ENCODE data around the gene C1orf52. TPM values are rescaled to one million over a fixed set of nuclear protein-coding genes. Genes with fewer than 3 reads are reported as not detected.

Gene C1orf52
- total RNA-seq, 1 donor from 2014 or later = 53.7 TPM

GRCh38 chr1:85303440-85304162 is 44.1 kb upstream of the C1orf52 start:
- no peaks in the 10 kb centered on the region for H3K36me3 Mint-ChIP-seq (ENCODE audit: unreplicated experiment)
- H3K27me3 Mint-ChIP-seq (ENCODE audit: unreplicated experiment) = no peaks in the 10 kb centered on the region
- no peaks in the 10 kb centered on the region for H3K9me3 Mint-ChIP-seq (ENCODE audit: unreplicated experiment)
- no peaks in the 10 kb centered on the region for H3K4me1 Mint-ChIP-seq (ENCODE audit: low read depth, unreplicated experiment)
- H3K4me3 Mint-ChIP-seq (ENCODE audit: unreplicated experiment) = no peak overlapping the region
- H3K27ac Mint-ChIP-seq (ENCODE audit: unreplicated experiment) = no peak overlapping the region
- TF ChIP-seq CTCF (IDR thresholded peaks at IDR 0.05; ENCODE audit: partially characterized antibody, unreplicated experiment) = no peak
- no peak for DNase-seq

GRCh38 chr1:85300140-85300539 is 40.7 kb upstream of the C1orf52 start:
- Mint-ChIP-seq H3K4me3 (ENCODE audit: unreplicated experiment) (no peak overlapping the region), H3K4me1 (ENCODE audit: low read depth, unreplicated experiment) (peaks cover 3% of the 10 kb centered on the region), H3K27ac (ENCODE audit: unreplicated experiment) (no peak overlapping the region), H3K36me3 (ENCODE audit: unreplicated experiment) (no peaks in the 10 kb centered on the region), H3K9me3 (ENCODE audit: unreplicated experiment) (no peaks in the 10 kb centered on the region), H3K27me3 (ENCODE audit: unreplicated experiment) (no peaks in the 10 kb centered on the region)
- TF ChIP-seq CTCF (IDR thresholded peaks at IDR 0.05; ENCODE audit: partially characterized antibody, unreplicated experiment) = no peak
- no peak for DNase-seq

- no peaks in the 10 kb centered on the region for H3K27me3 Mint-ChIP-seq (ENCODE audit: unreplicated experiment)
- TF ChIP-seq CTCF (IDR thresholded peaks at IDR 0.05; ENCODE audit: partially characterized antibody, unreplicated experiment) = no peak
- H3K4me1 Mint-ChIP-seq (ENCODE audit: low read depth, unreplicated experiment) = peaks cover 3% of the 10 kb centered on the region
- no peak overlapping the region for H3K27ac Mint-ChIP-seq (ENCODE audit: unreplicated experiment)
- DNase-seq = no peak
- no peak overlapping the region for H3K4me3 Mint-ChIP-seq (ENCODE audit: unreplicated experiment)
- no peaks in the 10 kb centered on the region for H3K9me3 Mint-ChIP-seq (ENCODE audit: unreplicated experiment)
- H3K36me3 Mint-ChIP-seq (ENCODE audit: unreplicated experiment) = no peaks in the 10 kb centered on the region
Observed at GRCh38 chr1:85297855-85298629, 38.6 kb upstream of the C1orf52 start.

- Mint-ChIP-seq H3K27ac (ENCODE audit: unreplicated experiment) (no peak overlapping the region), H3K4me1 (ENCODE audit: low read depth, unreplicated experiment) (peaks cover 3% of the 10 kb centered on the region), H3K36me3 (ENCODE audit: unreplicated experiment) (no peaks in the 10 kb centered on the region), H3K4me3 (ENCODE audit: unreplicated experiment) (no peak overlapping the region), H3K27me3 (ENCODE audit: unreplicated experiment) (no peaks in the 10 kb centered on the region), H3K9me3 (ENCODE audit: unreplicated experiment) (no peaks in the 10 kb centered on the region)
- no peak for DNase-seq
- TF ChIP-seq CTCF (IDR thresholded peaks at IDR 0.05; ENCODE audit: partially characterized antibody, unreplicated experiment) = no peak
Observed at GRCh38 chr1:85297538-85297854, 38.0 kb upstream of the C1orf52 start.

- no peak overlapping the region for H3K4me3 Mint-ChIP-seq (ENCODE audit: unreplicated experiment)
- no peak for TF ChIP-seq CTCF (IDR thresholded peaks at IDR 0.05; ENCODE audit: partially characterized antibody, unreplicated experiment)
- no peak for DNase-seq
- no peak overlapping the region for H3K27ac Mint-ChIP-seq (ENCODE audit: unreplicated experiment)
- H3K9me3 Mint-ChIP-seq (ENCODE audit: unreplicated experiment) = no peaks in the 10 kb centered on the region
- H3K36me3 Mint-ChIP-seq (ENCODE audit: unreplicated experiment) = no peaks in the 10 kb centered on the region
- no peaks in the 10 kb centered on the region for H3K27me3 Mint-ChIP-seq (ENCODE audit: unreplicated experiment)
- peaks cover 3% of the 10 kb centered on the region for H3K4me1 Mint-ChIP-seq (ENCODE audit: low read depth, unreplicated experiment)
Observed at GRCh38 chr1:85296980-85297379, 37.5 kb upstream of the C1orf52 start.
